GM23248 (cell line): Measurements from ENCODE around the gene GPRIN1. TPM values are rescaled to one million over a fixed set of nuclear protein-coding genes. Genes with fewer than 3 reads are reported as not detected.

Source experiments
- DNase-seq: peaks from one replicate; pipeline ENCODE4 v3.0.0-alpha.2; 2015
- H2AFZ ChIP-seq: fragments of 200-600 bp; sonication (generic); 2 replicates; pipeline ENCODE4 v1.6.1; 2016; ENCODE audit warnings: antibody characterized with exemption
- H3F3A ChIP-seq: fragments of 200-600 bp; sonication (generic); 2 replicates; pipeline ENCODE4 v1.6.1; 2016; ENCODE audit warnings: mild to moderate bottlenecking, antibody characterized with exemption, mixed run types; ENCODE audit not compliant: insufficient read depth
- H3K27ac ChIP-seq: fragments of 200-600 bp; sonication (generic); 2 replicates; pipeline ENCODE4 v1.5.1; 2016; ENCODE audit warnings: mild to moderate bottlenecking
- H3K27me3 ChIP-seq: fragments of 200-600 bp; sonication (generic); replicated peaks from 2 replicates; pipeline ENCODE4 v1.6.1; 2016; ENCODE audit warnings: mild to moderate bottlenecking; ENCODE audit not compliant: insufficient read depth
- H3K36me3 ChIP-seq: fragments of 200-600 bp; sonication (generic); 2 replicates; pipeline ENCODE4 v1.6.1; 2016; ENCODE audit warnings: low read depth, mild to moderate bottlenecking
- H3K4me1 ChIP-seq: fragments of 200-600 bp; sonication (generic); 2 replicates; pipeline ENCODE4 v1.6.1; 2016; ENCODE audit warnings: mild to moderate bottlenecking; ENCODE audit not compliant: insufficient read depth
- H3K4me2 ChIP-seq: fragments of 200-600 bp; sonication (generic); one replicate; pipeline ENCODE4 v1.6.1; 2016; ENCODE audit warnings: mild to moderate bottlenecking; ENCODE audit not compliant: unreplicated experiment
- H3K4me3 ChIP-seq: fragments of 200-600 bp; sonication (generic); 2 replicates; pipeline ENCODE4 v1.5.1; 2016; ENCODE audit warnings: mild to moderate bottlenecking
- H3K79me2 ChIP-seq: fragments of 200-600 bp; sonication (generic); 2 replicates; pipeline ENCODE4 v1.6.1; 2016; ENCODE audit warnings: mild to moderate bottlenecking; ENCODE audit not compliant: insufficient read depth
- H3K9ac ChIP-seq: fragments of 200-600 bp; sonication (generic); 2 replicates; pipeline ENCODE4 v1.6.1; 2016; ENCODE audit warnings: mild to moderate bottlenecking
- H3K9me2 ChIP-seq: fragments of 200-600 bp; sonication (generic); 2 replicates; pipeline ENCODE4 v1.6.1; 2016; ENCODE audit warnings: mixed run types, mild to moderate bottlenecking, moderate library complexity; ENCODE audit not compliant: insufficient read depth
- H3K9me3 ChIP-seq: fragments of 200-600 bp; sonication (generic); one replicate; pipeline ENCODE4 v1.6.1; 2017; ENCODE audit warnings: low read depth
- H4K20me1 ChIP-seq: fragments of 200-600 bp; sonication (generic); 2 replicates; pipeline ENCODE4 v1.6.0; 2016; ENCODE audit not compliant: insufficient read depth
- EZH2 ChIP-seq: fragments of 200-600 bp; sonication (generic); IDR thresholded peaks from 2 replicates; pipeline ENCODE4 v1.6.1; 2018; ENCODE audit warnings: antibody characterized with exemption, mild to moderate bottlenecking; ENCODE audit not compliant: insufficient read depth, poor library complexity, severe bottlenecking
- EZH2phosphoT487 ChIP-seq: fragments of 200-600 bp; sonication (generic); IDR thresholded peaks from 2 replicates; pipeline ENCODE4 v1.6.1; 2018; ENCODE audit warnings: antibody characterized with exemption, moderate library complexity, mild to moderate bottlenecking, low read depth; ENCODE audit not compliant: insufficient read depth
- WGBS, 2 experiments: methylation state at CpG; one replicate each; pipeline ENCODE4 v1.1.6; 2015 to 2017; ENCODE audit warnings: low lambda C conversion rate in 2 of 2, low coverage in 1 of 2; ENCODE audit errors: missing lambda C conversion rate in 2 of 2; 5-methylcytosine and 5-hydroxymethylcytosine counted together
- in situ Hi-C: fragments of 300-500 bp; cut with MboI; formaldehyde crosslinking; loops from 2 replicates; pipeline ENCODE4 v1.15.0; 2020
- polyA plus RNA-seq: library from polyadenylated mRNA; unstranded; fragments of >200 nt; fragmentation: Nextera tagmentation; extraction: Ambion mirVana; gene quantifications from 2 replicates; pipeline ENCODE4 v1.2.1, GENCODE V29; 2016
- total RNA-seq: library from RNA; depleted of rRNA; stranded (reverse); fragments of >200 nt; shearing (Covaris generic); gene quantifications from 2 replicates; pipeline ENCODE4 v1.2.3, GENCODE V29; 2014

The GPRIN1 gene
- total and polyA plus RNA-seq, 2 experiments from 2014 or later: 1.2 to 4.8 TPM

- Histone ChIP-seq H3K27me3 (peaks cover 11% of the 10 kb centered on the region), H3K9me3 (no peaks in the 10 kb centered on the region), H3K9me2 (no peaks in the 10 kb centered on the region), H3K79me2 (no peaks in the 10 kb centered on the region), H3K36me3 (no peaks in the 10 kb centered on the region), H3K4me2 (no peak overlapping the region), H3F3A (no peaks in the 10 kb centered on the region), H3K4me3 (no peak overlapping the region), H3K4me1 (peaks cover 17% of the 10 kb centered on the region), H2AFZ (no peak overlapping the region), H3K9ac (no peak overlapping the region), H4K20me1 (no peaks in the 10 kb centered on the region), H3K27ac (no peak overlapping the region)
- DNase-seq: no peak
- in situ Hi-C loops: no loop called here
- TF ChIP-seq EZH2: no peak
- WGBS, 2 experiments: 39 to 40% methylated on average over 16 to 19 of the region's 19 CpGs
These were observed 8.8 kb upstream of the GPRIN1 start for GRCh38 chr5:176618783-176619182.

- H3K27me3 ChIP-seq: peaks cover 10% of the 10 kb centered on the region
- H2AFZ ChIP-seq: no peak overlapping the region
- no peaks in the 10 kb centered on the region for H3F3A ChIP-seq
- in situ Hi-C loops: no loop called here
- H3K79me2 ChIP-seq: no peaks in the 10 kb centered on the region
- no peaks in the 10 kb centered on the region for H3K9me3 ChIP-seq
- no peak overlapping the region for H3K27ac ChIP-seq
- H3K36me3 ChIP-seq: no peaks in the 10 kb centered on the region
- no peak for TF ChIP-seq EZH2
- TF ChIP-seq EZH2phosphoT487: no peak
- peaks cover 19% of the 10 kb centered on the region for H3K4me1 ChIP-seq
- no peak overlapping the region for H3K9ac ChIP-seq
- H3K4me2 ChIP-seq: no peak overlapping the region
- no peaks in the 10 kb centered on the region for H3K9me2 ChIP-seq
- H3K4me3 ChIP-seq: no peak overlapping the region
- WGBS, 2 experiments: 51 to 61% methylated on average over 3 to 7 of the region's 7 CpGs
- no peaks in the 10 kb centered on the region for H4K20me1 ChIP-seq
- no peak for DNase-seq
These were observed 6.6 kb upstream of the GPRIN1 start for GRCh38 chr5:176616511-176616910.

DNA sequence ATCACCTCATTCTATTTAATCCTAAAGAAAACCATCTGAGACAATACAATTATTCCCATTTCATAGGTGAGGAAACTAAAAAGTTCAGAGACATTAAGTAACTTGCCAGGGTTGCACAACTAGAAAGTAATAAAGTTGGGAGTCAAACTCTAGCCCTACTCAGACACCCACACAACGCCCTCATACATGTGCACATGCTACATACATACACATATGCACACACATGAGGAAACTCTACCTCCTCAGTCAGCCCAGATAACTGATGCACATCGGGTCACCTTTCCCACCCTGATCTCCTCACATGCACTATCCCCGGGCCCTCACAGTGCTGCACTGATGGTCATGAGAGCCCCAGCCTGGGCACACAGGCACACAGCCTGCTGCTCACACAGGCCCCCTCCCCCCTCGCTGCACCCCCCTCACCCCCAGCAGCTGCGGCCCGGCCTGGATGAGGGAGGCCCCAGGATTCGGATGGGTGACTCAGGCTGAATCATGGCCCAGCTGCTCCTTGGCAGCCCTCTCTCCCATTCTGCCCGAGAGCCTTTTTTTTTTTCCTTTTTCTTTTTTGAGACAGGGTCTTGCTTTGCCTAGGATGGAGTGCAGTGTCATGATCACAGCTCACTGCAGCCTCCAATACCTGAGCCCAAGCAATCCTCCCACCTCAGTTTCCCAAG is 5.0 kb upstream of the GPRIN1 start:
- DNase-seq: peak; percentile 88
- no peak overlapping the region for H2AFZ ChIP-seq
- no peak overlapping the region for H3K4me3 ChIP-seq
- H3K9me3 ChIP-seq: no peaks in the 10 kb centered on the region
- no peak for TF ChIP-seq EZH2phosphoT487
- TF ChIP-seq EZH2: no peak
- H3K9ac ChIP-seq: no peak overlapping the region
- no peak overlapping the region for H3K4me2 ChIP-seq
- H3K27me3 ChIP-seq: peaks cover 7% of the 10 kb centered on the region
- no peaks in the 10 kb centered on the region for H3K36me3 ChIP-seq
- H3K27ac ChIP-seq: no peak overlapping the region
- in situ Hi-C loops: no loop called here
- peaks cover 19% of the 10 kb centered on the region for H3K4me1 ChIP-seq
- 0 out of 2 replicates have a peak, but pooled peaks cover 4% of the 10 kb centered on the region for H3F3A ChIP-seq
- WGBS, 2 experiments: 24 to 29% methylated on average over 8 of the region's 8 CpGs
- no peaks in the 10 kb centered on the region for H4K20me1 ChIP-seq
- H3K9me2 ChIP-seq: no peaks in the 10 kb centered on the region
- H3K79me2 ChIP-seq: no peaks in the 10 kb centered on the region

GRCh38 chr5:176612855-176613254 is 2.9 kb upstream of the GPRIN1 start:
- no peak for DNase-seq
- Histone ChIP-seq H3F3A (0 out of 2 replicates have a peak, but pooled peaks cover 4% of the 10 kb centered on the region), H3K4me3 (no peak overlapping the region), H3K9me3 (no peaks in the 10 kb centered on the region), H3K4me1 (peaks cover 19% of the 10 kb centered on the region), H3K9me2 (no peaks in the 10 kb centered on the region), H3K4me2 (no peak overlapping the region), H3K27me3 (no peaks in the 10 kb centered on the region), H3K36me3 (no peaks in the 10 kb centered on the region), H4K20me1 (no peaks in the 10 kb centered on the region), H2AFZ (no peak overlapping the region), H3K79me2 (no peaks in the 10 kb centered on the region), H3K27ac (no peak overlapping the region), H3K9ac (no peak overlapping the region)
- 45 to 57% methylated on average over 2 of the region's 2 CpGs for WGBS, 2 experiments
- in situ Hi-C loops: no loop called here
- TF ChIP-seq EZH2 (no peak), EZH2phosphoT487 (no peak)

DNA sequence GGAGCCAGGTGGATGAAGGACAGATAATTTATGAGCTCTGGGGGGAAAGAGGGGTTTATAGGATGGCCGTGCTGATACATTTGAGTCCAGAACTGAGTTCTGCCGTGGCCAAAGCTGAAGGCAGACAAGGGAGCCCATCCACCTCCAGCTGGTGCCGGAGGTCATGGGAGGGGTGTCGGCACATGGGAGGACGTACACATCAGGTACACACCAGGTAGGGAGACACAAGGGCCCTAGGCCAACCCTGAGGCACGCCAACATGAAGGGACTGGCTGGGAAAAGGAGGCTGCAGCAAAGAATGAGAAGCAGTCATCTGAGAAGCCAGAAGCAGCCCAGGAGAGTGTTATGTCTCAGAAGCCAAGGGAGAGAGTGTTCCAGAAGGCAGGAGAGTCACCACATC is 2.1 kb upstream of the GPRIN1 start:
- no peaks in the 10 kb centered on the region for H3K9me2 ChIP-seq
- H3K79me2 ChIP-seq: no peaks in the 10 kb centered on the region
- H3F3A ChIP-seq: 0 out of 2 replicates have a peak, but pooled peaks cover 4% of the 10 kb centered on the region
- no peak overlapping the region for H2AFZ ChIP-seq
- in situ Hi-C loops: no loop called here
- TF ChIP-seq EZH2phosphoT487 (no peak), EZH2 (no peak)
- no peaks in the 10 kb centered on the region for H3K36me3 ChIP-seq
- no peaks in the 10 kb centered on the region for H3K27me3 ChIP-seq
- WGBS, 2 experiments: 56 to 64% methylated on average over 6 of the region's 6 CpGs
- no peak overlapping the region for H3K4me3 ChIP-seq
- no peaks in the 10 kb centered on the region for H3K9me3 ChIP-seq
- H3K4me1 ChIP-seq: peaks cover 19% of the 10 kb centered on the region
- H3K4me2 ChIP-seq: no peak overlapping the region
- H4K20me1 ChIP-seq: no peaks in the 10 kb centered on the region
- H3K27ac ChIP-seq: no peak overlapping the region
- no peak overlapping the region for H3K9ac ChIP-seq
- no peak for DNase-seq
